Activated CD4-positive, alpha-beta memory T cell treated with anti-CD3 and anti-CD28 coated beads for 36 hours (primary cell): ENCODE results near the gene BCL2L2. TPM values are rescaled to one million over a fixed set of nuclear protein-coding genes. Genes with fewer than 3 reads are reported as not detected.
A peak's percentile ranks its signal among the peaks of the same experiment; 100 is the strongest.

ENCODE experiments used
- CTCF ChIA-PET: fragments of 350-600 bp; sonication (Branson Sonifier 250); formaldehyde crosslinking; loops from one replicate; lab custom pipeline; 2021; ENCODE audit warnings: antibody characterized with exemption, inconsistent platforms; lab: Charles Lee
- POLR2A ChIA-PET: fragments of 350-600 bp; sonication (Branson Sonifier 250); formaldehyde crosslinking; loops from one replicate; lab custom pipeline; 2021; ENCODE audit warnings: antibody characterized with exemption; lab: Charles Lee
- DNase-seq: peaks from one replicate; pipeline ENCODE4 v3.0.0-alpha.2; 2020
- H3K27ac Mint-ChIP-seq: one replicate; pipeline ENCODE4 v1.8.0; 2021; ENCODE audit warnings: mixed read lengths
- H3K27me3 Mint-ChIP-seq: one replicate; pipeline ENCODE4 v1.8.0; 2021; ENCODE audit warnings: mixed read lengths
- H3K36me3 Mint-ChIP-seq: one replicate; pipeline ENCODE4 v1.8.0; 2021; ENCODE audit warnings: mixed read lengths
- H3K4me1 Mint-ChIP-seq: one replicate; pipeline ENCODE4 v1.8.0; 2021; ENCODE audit warnings: low read depth, mixed read lengths
- H3K4me3 Mint-ChIP-seq: one replicate; pipeline ENCODE4 v1.8.0; 2021; ENCODE audit warnings: mild to moderate bottlenecking, mixed read lengths
- H3K9me3 Mint-ChIP-seq: one replicate; pipeline ENCODE4 v1.8.0; 2021; ENCODE audit warnings: mixed read lengths
- intact Hi-C: fragments of 100-400 bp; cut with micrococcal nuclease; formaldehyde crosslinking; loops from one replicate; pipeline ENCODE4 v1.15.1; 2023
- total RNA-seq, 2 experiments: library from RNA; stranded (reverse); gene quantifications; one replicate each; pipeline ENCODE4 v1.2.3, GENCODE V29; 2021

Gene BCL2L2
- total RNA-seq, 2 experiments from 2014 or later = 0.55 to 0.85 TPM

DNA sequence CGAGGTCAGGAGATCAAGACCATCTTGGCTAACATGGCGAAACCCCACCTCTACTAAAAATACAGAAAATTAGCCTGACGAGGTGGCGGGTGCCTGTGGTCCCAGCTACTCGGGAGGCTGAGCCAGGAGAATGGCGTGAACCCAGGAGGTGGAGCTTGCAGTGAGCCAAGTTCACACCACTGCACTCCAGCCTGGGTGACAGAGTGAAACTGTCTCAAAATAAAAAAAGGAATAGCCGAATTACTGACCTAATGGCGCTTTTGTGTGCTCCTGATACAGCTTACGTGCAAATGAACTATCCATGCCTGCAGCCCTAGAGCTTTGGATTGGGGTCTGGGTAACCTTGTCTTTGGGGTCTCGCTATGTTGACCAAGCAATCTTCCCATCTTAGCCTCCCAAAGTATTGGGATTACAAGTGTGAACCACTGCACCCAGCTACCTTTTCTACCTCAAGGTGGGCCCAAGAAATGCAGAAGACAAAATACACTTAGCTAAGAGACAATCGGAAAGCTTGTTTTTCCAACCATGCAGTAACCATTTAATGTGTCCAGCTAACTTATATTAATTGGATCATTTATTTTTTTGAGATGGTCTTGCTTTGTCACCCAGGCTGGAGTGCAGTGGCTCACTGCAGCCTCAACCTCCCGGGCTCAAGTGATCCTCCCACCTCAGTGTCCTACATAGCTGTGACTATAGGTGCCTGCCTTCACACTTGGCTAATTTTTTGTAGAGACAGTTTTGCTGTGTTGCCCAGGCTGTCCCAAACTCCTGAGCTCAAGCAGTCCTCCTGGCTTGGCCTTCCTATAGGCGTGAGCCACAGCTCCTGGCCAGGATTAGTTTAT is 20.1 kb downstream of the BCL2L2 start:
- CTCF ChIA-PET = interaction anchor here (0.9 to 5.9 kb wide), 17 partner anchors 9 to 237 kb away, joined by 3 to 108 read pairs (median 4); partner anchors contain the start of genes ACIN1, C14orf119 and HOMEZ
- Mint-ChIP-seq H3K4me3 (no peak overlapping the region), H3K27ac (no peak overlapping the region), H3K9me3 (no peaks in the 10 kb centered on the region), H3K27me3 (peaks cover 3% of the 10 kb centered on the region), H3K4me1 (peaks cover 21% of the 10 kb centered on the region), H3K36me3 (peaks cover 24% of the 10 kb centered on the region)
- POLR2A ChIA-PET = interaction anchor here (0.6 to 1.7 kb wide), 6 partner anchors 40 to 320 kb away, joined by 3 to 5 read pairs (median 3); no protein-coding TSS in a partner anchor
- no peak for DNase-seq
- intact Hi-C loops = loop anchor here (5.0 kb wide), 1 partner anchor 36 kb away; no protein-coding TSS in a partner anchor

DNA sequence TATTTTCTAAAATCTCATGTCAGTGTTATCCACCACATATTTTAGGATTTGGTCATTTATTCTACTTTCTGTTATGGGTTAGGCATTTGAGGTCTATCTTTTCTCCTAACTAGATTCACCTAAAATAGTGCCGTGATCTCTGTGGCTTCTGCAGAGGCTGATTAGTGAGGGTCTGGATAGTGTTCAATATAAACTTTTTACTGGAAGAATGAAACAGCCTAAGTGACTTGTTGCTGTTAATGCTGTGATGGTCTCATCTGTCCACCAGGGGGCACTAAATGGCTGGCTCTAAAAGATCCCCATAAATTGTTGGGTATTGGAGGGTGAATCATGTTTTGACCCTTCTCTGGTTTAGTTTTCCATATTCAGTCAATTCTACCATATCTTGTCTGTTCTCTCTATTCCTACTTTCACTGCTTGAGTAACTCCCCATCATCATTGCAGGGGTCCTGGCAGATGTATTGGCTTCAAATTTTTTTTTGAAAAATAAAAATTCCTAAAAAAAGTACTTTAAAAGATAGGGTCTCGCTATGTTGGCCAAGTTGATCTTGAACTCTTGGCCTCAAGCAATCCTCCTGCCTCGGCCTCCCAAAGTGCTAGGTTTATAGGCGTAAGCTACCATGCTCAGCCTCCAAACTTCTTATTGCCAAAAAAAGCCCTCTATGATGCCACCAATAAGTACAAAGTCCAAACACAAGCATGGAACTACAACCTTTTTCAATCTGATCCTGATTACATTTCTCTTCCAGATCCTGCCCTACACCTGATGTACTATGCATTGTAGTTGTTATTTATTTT is 21.5 kb downstream of the BCL2L2 start:
- DNase-seq = peak; percentile 78
- Mint-ChIP-seq H3K4me3 (no peak overlapping the region), H3K27me3 (peaks cover 3% of the 10 kb centered on the region), H3K36me3 (peaks cover 16% of the 10 kb centered on the region), H3K4me1 (peaks cover 13% of the 10 kb centered on the region), H3K9me3 (no peaks in the 10 kb centered on the region), H3K27ac (no peak overlapping the region)
- ChIA-PET CTCF (interaction anchor here (1.0 to 5.9 kb wide), 6 partner anchors 8 to 235 kb away, joined by 3 to 108 read pairs (median 4); no protein-coding TSS in a partner anchor), POLR2A (interaction anchor here (0.6 to 1.1 kb wide), 2 partner anchors 26 to 321 kb away, joined by 3 read pairs; partner anchors contain the start of gene PPP1R3E)
- intact Hi-C loops = loop anchor here (1.0 to 5.0 kb wide), 4 partner anchors 34 to 141 kb away; partner anchors contain the start of gene NGDN

DNA sequence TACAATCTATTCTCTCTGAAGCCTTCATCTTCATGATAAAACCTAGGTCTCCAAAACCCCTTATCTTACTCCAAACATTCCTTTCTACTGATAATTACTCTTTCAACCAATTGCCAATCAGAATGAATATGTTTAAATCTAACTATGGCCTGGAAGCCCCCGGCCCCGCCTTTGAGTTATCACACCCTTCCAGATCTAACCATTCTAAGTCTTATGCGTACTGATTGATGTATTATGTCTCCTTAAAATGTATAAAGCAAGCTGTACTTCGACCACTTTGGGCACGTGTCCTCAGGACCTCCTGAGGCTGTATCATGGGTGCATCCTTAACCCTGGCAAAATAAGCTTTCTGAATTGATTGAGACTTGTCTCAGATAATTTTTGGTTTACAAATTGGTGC is 29.0 kb downstream of the BCL2L2 start:
- peaks cover 3% of the 10 kb centered on the region for H3K9me3 Mint-ChIP-seq
- peaks cover 1% of the 10 kb centered on the region for H3K36me3 Mint-ChIP-seq
- H3K27me3 Mint-ChIP-seq = peaks cover 12% of the 10 kb centered on the region
- no peaks in the 10 kb centered on the region for H3K4me1 Mint-ChIP-seq
- no peak overlapping the region for H3K4me3 Mint-ChIP-seq
- POLR2A ChIA-PET = no interaction called here
- intact Hi-C loops = no loop called here
- no peak for DNase-seq
- CTCF ChIA-PET = interaction anchor here (1.2 to 4.0 kb wide), 2 partner anchors 8 to 44 kb away, joined by 5 to 22 read pairs; no protein-coding TSS in a partner anchor
- no peak overlapping the region for H3K27ac Mint-ChIP-seq

GRCh38 chr14:23339506-23340268 is 33.1 kb downstream of the BCL2L2 start:
- POLR2A ChIA-PET = no interaction called here
- DNase-seq = no peak
- H3K27ac Mint-ChIP-seq = no peak overlapping the region
- H3K4me3 Mint-ChIP-seq = no peak overlapping the region
- peaks cover 1% of the 10 kb centered on the region for H3K36me3 Mint-ChIP-seq
- peaks cover 9% of the 10 kb centered on the region for H3K27me3 Mint-ChIP-seq
- CTCF ChIA-PET = interaction anchor here (1.6 kb wide), 1 partner anchor 12 kb away, joined by 4 read pairs; no protein-coding TSS in a partner anchor
- H3K4me1 Mint-ChIP-seq = no peaks in the 10 kb centered on the region
- intact Hi-C loops = no loop called here
- H3K9me3 Mint-ChIP-seq = peaks cover 3% of the 10 kb centered on the region

DNA sequence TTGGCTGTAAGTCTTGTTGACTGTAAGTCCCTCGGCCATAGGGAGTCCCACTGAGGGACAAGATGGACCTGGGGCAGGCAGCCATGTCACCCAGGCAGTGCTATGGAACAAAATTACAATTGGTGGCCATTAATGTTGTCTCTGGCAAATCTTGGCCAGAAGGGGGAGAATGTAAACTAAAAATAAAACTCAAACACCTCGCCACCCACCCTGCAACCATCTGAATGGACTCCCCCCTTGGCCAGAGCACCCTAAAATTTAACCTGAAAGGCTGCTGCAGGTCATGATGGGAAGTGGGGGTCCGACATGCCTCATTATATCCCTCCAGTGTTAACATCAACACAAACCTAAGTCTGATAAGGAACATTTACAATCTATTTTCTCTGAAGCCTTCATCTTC is 37.8 kb downstream of the BCL2L2 start:
- DNase-seq = no peak

GRCh38 chr14:23345987-23346692 is 39.5 kb downstream of the BCL2L2 start:
- no peaks in the 10 kb centered on the region for H3K4me1 Mint-ChIP-seq
- H3K27ac Mint-ChIP-seq = no peak overlapping the region
- peaks cover under 1% of the 10 kb centered on the region for H3K36me3 Mint-ChIP-seq
- peaks cover 9% of the 10 kb centered on the region for H3K27me3 Mint-ChIP-seq
- ChIA-PET POLR2A (interaction anchor here (1.1 kb wide), 1 partner anchor 251 kb away, joined by 3 read pairs; the partner anchor contains the start of genes ACIN1 and C14orf119), CTCF (interaction anchor here (1.2 to 1.6 kb wide), 2 partner anchors 19 to 226 kb away, joined by 4 to 7 read pairs; no protein-coding TSS in a partner anchor)
- no peak for DNase-seq
- H3K9me3 Mint-ChIP-seq = no peaks in the 10 kb centered on the region
- intact Hi-C loops = no loop called here
- H3K4me3 Mint-ChIP-seq = no peak overlapping the region

More for the DNA sequence above, 37.8 kb downstream of the BCL2L2 start:
- ChIA-PET CTCF (interaction anchor here (1.6 to 1.9 kb wide), 2 partner anchors 18 to 35 kb away, joined by 4 to 7 read pairs; no protein-coding TSS in a partner anchor), POLR2A (no interaction called here)
- intact Hi-C loops = no loop called here
- no peak overlapping the region for H3K4me3 Mint-ChIP-seq
- H3K27me3 Mint-ChIP-seq = peaks cover 4% of the 10 kb centered on the region
- no peak overlapping the region for H3K27ac Mint-ChIP-seq
- H3K4me1 Mint-ChIP-seq = no peaks in the 10 kb centered on the region
- peaks cover 3% of the 10 kb centered on the region for H3K9me3 Mint-ChIP-seq
- H3K36me3 Mint-ChIP-seq = peaks cover 1% of the 10 kb centered on the region

- no peak overlapping the region for H3K4me3 Mint-ChIP-seq
- intact Hi-C loops = no loop called here
- H3K4me1 Mint-ChIP-seq = peaks cover 2% of the 10 kb centered on the region
- no peaks in the 10 kb centered on the region for H3K9me3 Mint-ChIP-seq
- CTCF ChIA-PET = interaction anchor here (1.2 kb wide), 1 partner anchor 226 kb away, joined by 4 read pairs; no protein-coding TSS in a partner anchor
- H3K36me3 Mint-ChIP-seq = peaks cover 2% of the 10 kb centered on the region
- peaks cover 12% of the 10 kb centered on the region for H3K27me3 Mint-ChIP-seq
- no peak overlapping the region for H3K27ac Mint-ChIP-seq
- POLR2A ChIA-PET = interaction anchor here (1.1 kb wide), 1 partner anchor 252 kb away, joined by 3 read pairs; the partner anchor contains the start of genes ACIN1 and C14orf119
- DNase-seq = no peak
Observed at GRCh38 chr14:23346693-23347405, 40.2 kb downstream of the BCL2L2 start.

DNA sequence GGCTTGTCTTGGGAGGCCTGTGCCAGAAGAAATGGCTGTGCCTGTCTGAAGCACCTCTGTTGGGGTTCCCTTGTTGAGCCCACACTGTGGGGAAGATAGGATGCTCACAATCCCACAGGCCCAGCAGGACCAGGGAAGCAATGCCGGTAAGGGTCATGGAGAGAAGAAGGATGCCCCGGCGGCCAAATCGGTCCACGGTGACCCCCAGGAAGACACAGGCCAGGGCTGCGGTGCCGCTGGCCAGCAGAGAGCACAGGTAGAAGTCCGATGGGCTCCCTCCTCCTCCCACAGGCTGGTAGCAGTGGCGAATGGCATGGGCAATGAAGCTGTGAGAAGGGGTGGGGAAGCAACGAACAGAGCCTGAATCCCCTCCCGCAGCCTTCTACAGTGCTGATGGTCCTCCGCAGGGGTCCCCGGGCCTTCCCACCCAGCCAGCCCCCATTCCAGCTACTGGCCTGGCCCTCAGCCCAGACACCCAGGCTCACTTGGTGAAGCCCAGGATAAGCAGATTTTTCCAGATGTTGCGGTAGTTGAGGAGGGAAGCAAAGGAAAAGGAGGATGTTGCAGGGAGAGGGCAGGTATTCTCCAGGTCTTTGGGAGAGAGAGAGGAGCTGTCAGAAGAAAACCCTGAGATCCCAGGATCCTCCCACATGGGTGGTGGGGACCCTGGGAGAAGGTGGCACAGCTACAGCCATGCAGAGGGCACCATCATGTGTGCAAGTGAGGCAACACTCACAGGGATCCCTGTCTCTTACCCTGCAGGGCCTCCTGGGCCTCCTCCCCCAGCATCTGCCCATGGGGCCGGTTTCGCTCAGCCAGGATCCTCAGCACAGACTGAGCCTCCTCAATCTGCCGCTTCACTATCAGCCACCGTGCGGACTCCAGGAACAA is 41.0 kb downstream of the BCL2L2 start:
- Mint-ChIP-seq H3K27ac (no peak overlapping the region), H3K9me3 (no peaks in the 10 kb centered on the region), H3K27me3 (peaks cover 12% of the 10 kb centered on the region), H3K4me3 (no peak overlapping the region), H3K36me3 (peaks cover 2% of the 10 kb centered on the region), H3K4me1 (peaks cover 2% of the 10 kb centered on the region)
- ChIA-PET CTCF (no interaction called here), POLR2A (no interaction called here)
- intact Hi-C loops = no loop called here
- no peak for DNase-seq

DNA sequence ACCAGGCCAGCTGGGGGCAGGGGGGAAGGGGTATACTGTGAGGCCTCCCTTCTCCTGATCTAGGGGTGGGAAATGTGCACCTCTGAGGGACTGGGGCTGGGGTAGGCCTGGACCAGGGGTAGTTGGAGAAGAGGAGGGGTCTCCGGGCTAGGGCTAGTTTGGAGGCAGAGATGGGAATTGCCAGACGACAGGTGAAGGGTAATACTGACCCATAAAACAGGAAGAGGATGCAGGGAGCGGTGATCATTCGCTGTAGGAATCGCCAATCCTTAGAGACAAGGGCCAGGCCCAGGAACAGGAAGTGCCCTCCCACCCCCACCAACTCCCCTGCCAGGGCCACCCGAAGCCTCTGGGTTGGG is 41.6 kb downstream of the BCL2L2 start:
- Mint-ChIP-seq H3K27ac (no peak overlapping the region), H3K4me3 (no peak overlapping the region), H3K36me3 (peaks cover 2% of the 10 kb centered on the region), H3K9me3 (no peaks in the 10 kb centered on the region), H3K4me1 (peaks cover 5% of the 10 kb centered on the region), H3K27me3 (peaks cover 15% of the 10 kb centered on the region)
- CTCF ChIA-PET = no interaction called here
- intact Hi-C loops = no loop called here
- DNase-seq = no peak
- POLR2A ChIA-PET = no interaction called here
